Esophagus squamous epithelium (tissue), 5 donors: ENCODE measurements around the gene CT45A9. TPM values are rescaled to one million over a fixed set of nuclear protein-coding genes. Genes with fewer than 3 reads are reported as not detected.
"Not testable (repeated sequence)": the region's sequence is repeated elsewhere in the genome, so short reads cannot be mapped to it uniquely, and the experiment has no call there.

Experiments used
- DNase-seq: peaks from one replicate; lab custom pipeline; 2025; lab: John Stamatoyannopoulos, UW
- H3K27ac ChIP-seq, 4 donors: fragments of 200-600 bp; sonication (generic); one replicate each; pipeline ENCODE4 v1.5.1; 2016 to 2019; ENCODE audit warnings: mild to moderate bottlenecking in 1 of 4
- H3K27me3 ChIP-seq, 4 donors: fragments of 200-600 bp; sonication (generic); 1 replicate in 3 of 4; 2 replicates in 1 of 4; pipeline versions ENCODE4 v1.5.1 to v1.6.0; 2017 to 2021; ENCODE audit warnings: antibody characterized with exemption in 1 of 4
- H3K36me3 ChIP-seq, 3 donors: fragments of 200-600 bp; sonication (generic); one replicate each; pipeline ENCODE4 v1.5.1; 2016 to 2019
- H3K4me1 ChIP-seq, 3 donors: fragments of 200-600 bp; sonication (generic); one replicate each; pipeline ENCODE4 v1.5.1; 2017 to 2019
- H3K4me3 ChIP-seq, 4 donors: fragments of 200-600 bp; sonication (generic); 1 replicate in 3 of 4; 2 replicates in 1 of 4; pipeline ENCODE4 v1.5.1; 2016 to 2019; ENCODE audit warnings: mild to moderate bottlenecking in 2 of 4, moderate library complexity in 1 of 4
- H3K9me3 ChIP-seq, 3 donors: fragments of 200-600 bp; sonication (generic); one replicate each; pipeline ENCODE4 v1.5.1; 2016 to 2019
- POLR2A ChIP-seq, 4 donors: fragments of 450-650 bp; IDR thresholded peaks; one replicate each; pipeline ENCODE4 v1.6.1; 2017; ENCODE audit warnings: antibody characterized with exemption in 4 of 4, mild to moderate bottlenecking in 4 of 4, moderate library complexity in 3 of 4
- WGBS, 2 donors: methylation state at CpG; one replicate each; pipeline ENCODE4 v1.1.5; 2018; 5-methylcytosine and 5-hydroxymethylcytosine counted together
- intact Hi-C: fragments of 100-400 bp; cut with DNase I; formaldehyde crosslinking; loops from one replicate; pipeline ENCODE4 v1.15.0; 2022
- total RNA-seq, 4 donors: library from RNA; depleted of rRNA; stranded (reverse); fragments of >200 nt; gene quantifications; one replicate each; pipeline ENCODE4 v1.1.0, GENCODE V29; 2016
- TF ChIP-seq, protein P1 (sequence below), 6 experiments: fragments of 450-650 bp in 4 of 6; fragments of 200-600 bp in 2 of 6; sonication (generic) in 2 of 6; IDR thresholded peaks; one replicate each; pipeline ENCODE4 v1.5.1; 2016 to 2019; ENCODE audit warnings: antibody characterized with exemption in 6 of 6, mild to moderate bottlenecking in 4 of 6, moderate library complexity in 4 of 6
- donor health status: DM: yes; HTN: yes; CAD: no.

CT45A9 gene
- total RNA-seq, 4 donors from 2014 or later: not detected

DNA sequence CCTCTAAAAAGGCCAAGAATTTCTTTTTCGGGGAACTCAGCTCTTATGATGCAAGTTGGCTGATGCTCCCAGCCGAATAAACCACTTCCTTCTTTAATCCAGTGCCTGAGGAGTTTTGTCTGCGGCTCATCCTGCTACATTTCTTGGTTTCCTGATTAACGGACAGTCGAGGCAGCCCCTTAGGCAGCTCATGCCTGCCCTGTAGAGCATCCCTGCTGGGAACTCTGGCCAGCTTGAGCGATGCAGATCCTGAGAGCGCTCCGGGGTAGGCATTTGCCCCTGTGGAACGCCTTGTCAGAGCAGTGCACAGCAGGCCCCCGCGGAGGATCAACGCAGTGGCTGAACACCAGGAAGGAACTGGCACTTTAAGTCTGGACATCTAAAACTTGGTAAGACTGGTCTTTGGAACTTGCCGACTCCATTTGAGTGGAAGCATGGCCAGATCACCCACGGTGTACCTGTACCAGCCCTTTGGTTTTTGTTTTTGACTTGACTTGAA, 18.5 kb upstream of the CT45A9 start:
- TF ChIP-seq, protein P1, sequence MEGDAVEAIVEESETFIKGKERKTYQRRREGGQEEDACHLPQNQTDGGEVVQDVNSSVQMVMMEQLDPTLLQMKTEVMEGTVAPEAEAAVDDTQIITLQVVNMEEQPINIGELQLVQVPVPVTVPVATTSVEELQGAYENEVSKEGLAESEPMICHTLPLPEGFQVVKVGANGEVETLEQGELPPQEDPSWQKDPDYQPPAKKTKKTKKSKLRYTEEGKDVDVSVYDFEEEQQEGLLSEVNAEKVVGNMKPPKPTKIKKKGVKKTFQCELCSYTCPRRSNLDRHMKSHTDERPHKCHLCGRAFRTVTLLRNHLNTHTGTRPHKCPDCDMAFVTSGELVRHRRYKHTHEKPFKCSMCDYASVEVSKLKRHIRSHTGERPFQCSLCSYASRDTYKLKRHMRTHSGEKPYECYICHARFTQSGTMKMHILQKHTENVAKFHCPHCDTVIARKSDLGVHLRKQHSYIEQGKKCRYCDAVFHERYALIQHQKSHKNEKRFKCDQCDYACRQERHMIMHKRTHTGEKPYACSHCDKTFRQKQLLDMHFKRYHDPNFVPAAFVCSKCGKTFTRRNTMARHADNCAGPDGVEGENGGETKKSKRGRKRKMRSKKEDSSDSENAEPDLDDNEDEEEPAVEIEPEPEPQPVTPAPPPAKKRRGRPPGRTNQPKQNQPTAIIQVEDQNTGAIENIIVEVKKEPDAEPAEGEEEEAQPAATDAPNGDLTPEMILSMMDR (IDR thresholded peaks at IDR 0.05): no peak
- no peak for TF ChIP-seq POLR2A (IDR thresholded peaks at IDR 0.05)
- Histone ChIP-seq H3K4me3 (no peak overlapping the region), H3K27me3 (no peaks in the 10 kb centered on the region), H3K9me3 (no peaks in the 10 kb centered on the region), H3K36me3 (no peaks in the 10 kb centered on the region), H3K27ac (no peak overlapping the region), H3K4me1 (no peaks in the 10 kb centered on the region)
- no peak for DNase-seq
- 76 to 91% methylated on average over 7 of the region's 14 CpGs for WGBS, 2 donors
- intact Hi-C loops: no loop called here

DNA sequence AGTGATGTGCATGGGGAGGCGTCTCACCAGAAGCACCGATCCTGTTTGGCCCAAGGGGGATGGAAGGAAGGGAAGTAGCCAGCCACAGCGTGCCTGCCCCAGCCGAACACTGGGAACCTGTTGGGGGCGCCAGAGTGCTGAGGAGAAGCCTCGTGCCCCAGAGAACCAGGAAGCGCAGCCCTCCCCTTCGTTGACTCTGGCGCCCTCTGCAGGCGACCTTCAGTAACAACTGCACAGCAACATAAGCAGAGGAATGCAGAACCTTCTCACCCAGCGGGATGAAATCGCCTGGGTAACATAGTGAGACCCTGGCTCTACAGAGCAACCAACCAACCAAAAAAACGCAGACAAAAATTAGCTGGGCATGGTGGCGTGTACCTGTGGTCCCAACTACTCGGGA, 17.4 kb upstream of the CT45A9 start:
- H3K27ac ChIP-seq, H3K4me1 ChIP-seq, DNase-seq, H3K27me3 ChIP-seq, H3K36me3 ChIP-seq, intact Hi-C loops, H3K4me3 ChIP-seq, H3K9me3 ChIP-seq: not testable (repeated sequence)
- WGBS, 2 donors: 65 to 76% methylated on average over 3 to 4 of the region's 15 CpGs

DNA sequence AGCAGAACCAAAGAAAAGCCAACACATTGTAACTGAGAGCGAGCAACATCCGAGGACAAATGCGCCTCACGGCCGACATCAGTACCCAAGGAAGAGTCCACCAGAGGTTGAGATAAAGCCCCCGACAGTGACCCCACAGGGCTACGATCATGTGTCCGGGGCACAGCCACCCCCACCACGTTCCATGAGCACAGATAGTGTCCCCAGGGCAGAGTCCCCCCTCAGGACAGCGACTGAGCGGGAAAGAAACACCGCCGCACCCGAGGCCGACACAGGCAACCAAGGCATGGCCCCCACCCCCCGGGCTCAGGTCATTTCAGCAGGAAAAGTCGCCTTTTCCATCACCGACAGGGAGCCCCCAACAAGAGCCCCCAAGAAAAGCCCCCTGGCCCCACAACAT, 16.6 kb upstream of the CT45A9 start:
- H3K4me1 ChIP-seq, H3K36me3 ChIP-seq, H3K9me3 ChIP-seq, DNase-seq, H3K27ac ChIP-seq, intact Hi-C loops, H3K27me3 ChIP-seq, H3K4me3 ChIP-seq: not testable (repeated sequence)
- 85 to 87% methylated on average over 8 to 10 of the region's 18 CpGs for WGBS, 2 donors

DNA sequence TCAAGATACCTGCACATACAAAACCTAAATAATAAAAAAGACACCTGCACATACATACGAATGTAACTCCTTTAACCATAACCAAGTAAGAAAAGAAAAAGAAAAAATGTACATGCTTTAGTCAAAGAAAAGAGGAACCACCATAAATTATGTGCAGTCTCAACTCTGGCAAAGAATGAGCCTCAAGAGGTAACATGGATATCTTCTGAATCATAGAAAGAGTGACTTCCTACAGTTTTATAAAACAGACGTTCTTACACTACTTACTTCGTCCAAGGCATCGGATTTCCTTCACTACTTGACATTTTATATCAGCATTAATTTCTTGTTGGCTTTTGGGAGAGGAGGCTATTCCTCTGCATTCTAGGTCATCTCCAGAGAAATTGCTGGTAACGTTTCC, 11.1 kb upstream of the CT45A9 start:
- WGBS, 2 donors: 49 to 60% methylated on average over 4 of the region's 5 CpGs
- H3K4me3 ChIP-seq, H3K4me1 ChIP-seq, H3K9me3 ChIP-seq, H3K36me3 ChIP-seq, H3K27ac ChIP-seq, H3K27me3 ChIP-seq, DNase-seq, intact Hi-C loops: not testable (repeated sequence)

DNA sequence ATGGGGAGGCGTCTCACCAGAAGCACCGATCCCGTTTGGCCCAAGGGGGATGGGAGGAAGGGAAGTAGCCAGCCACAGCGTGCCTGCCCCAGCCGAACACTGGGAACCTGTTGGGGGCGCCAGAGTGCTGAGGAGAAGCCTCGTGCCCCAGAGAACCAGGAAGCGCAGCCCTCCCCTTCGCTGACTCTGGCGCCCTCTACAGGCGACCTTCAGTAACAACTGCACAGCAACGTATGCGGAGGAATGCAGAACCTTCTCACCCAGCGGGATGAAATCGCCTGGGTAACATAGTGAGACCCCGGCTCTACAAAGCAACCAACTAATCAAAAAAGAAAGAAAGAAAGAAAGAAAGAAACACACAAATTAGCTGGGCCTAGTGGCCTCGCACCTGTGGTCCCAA, 17.2 kb downstream of the CT45A9 start, which contains the start of gene CT45A8:
CT45A8 (minus strand) TSS at position 101 of the 400 bp plus-strand sequence. CDS start 3,755 bp downstream, outside the sequence.
- H3K36me3 ChIP-seq, intact Hi-C loops, H3K27me3 ChIP-seq, H3K9me3 ChIP-seq, H3K4me1 ChIP-seq, H3K4me3 ChIP-seq, H3K27ac ChIP-seq, DNase-seq: not testable (repeated sequence)
- no CpG with 5 or more reads among the region's 17 CpGs for WGBS, 2 donors

DNA sequence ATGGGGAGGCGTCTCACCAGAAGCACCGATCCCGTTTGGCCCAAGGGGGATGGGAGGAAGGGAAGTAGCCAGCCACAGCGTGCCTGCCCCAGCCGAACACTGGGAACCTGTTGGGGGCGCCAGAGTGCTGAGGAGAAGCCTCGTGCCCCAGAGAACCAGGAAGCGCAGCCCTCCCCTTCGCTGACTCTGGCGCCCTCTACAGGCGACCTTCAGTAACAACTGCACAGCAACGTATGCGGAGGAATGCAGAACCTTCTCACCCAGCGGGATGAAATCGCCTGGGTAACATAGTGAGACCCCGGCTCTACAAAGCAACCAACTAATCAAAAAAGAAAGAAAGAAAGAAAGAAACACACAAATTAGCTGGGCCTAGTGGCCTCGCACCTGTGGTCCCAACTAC, 34.4 kb downstream of the CT45A9 start, which contains the start of gene CT45A7:
CT45A7 (minus strand) TSS at position 101 of the 400 bp plus-strand sequence. CDS start 3,747 bp downstream, outside the sequence.
- WGBS, 2 donors: no CpG with 5 or more reads among the region's 17 CpGs
- intact Hi-C loops, H3K4me3 ChIP-seq, DNase-seq, H3K27me3 ChIP-seq, H3K9me3 ChIP-seq, H3K4me1 ChIP-seq, H3K27ac ChIP-seq, H3K36me3 ChIP-seq: not testable (repeated sequence)

DNA sequence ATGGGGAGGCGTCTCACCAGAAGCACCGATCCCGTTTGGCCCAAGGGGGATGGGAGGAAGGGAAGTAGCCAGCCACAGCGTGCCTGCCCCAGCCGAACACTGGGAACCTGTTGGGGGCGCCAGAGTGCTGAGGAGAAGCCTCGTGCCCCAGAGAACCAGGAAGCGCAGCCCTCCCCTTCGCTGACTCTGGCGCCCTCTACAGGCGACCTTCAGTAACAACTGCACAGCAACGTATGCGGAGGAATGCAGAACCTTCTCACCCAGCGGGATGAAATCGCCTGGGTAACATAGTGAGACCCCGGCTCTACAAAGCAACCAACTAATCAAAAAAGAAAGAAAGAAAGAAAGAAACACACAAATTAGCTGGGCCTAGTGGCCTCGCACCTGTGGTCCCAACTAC, 51.7 kb downstream of the CT45A9 start, which contains the start of gene CT45A2:
CT45A2 (minus strand) TSS at position 101 of the 400 bp plus-strand sequence. CDS start 3,747 bp downstream, outside the sequence.
- H3K27ac ChIP-seq, H3K36me3 ChIP-seq, H3K9me3 ChIP-seq, H3K4me1 ChIP-seq, H3K4me3 ChIP-seq, intact Hi-C loops, H3K27me3 ChIP-seq, DNase-seq: not testable (repeated sequence)
- WGBS, 2 donors: no CpG with 5 or more reads among the region's 17 CpGs

Other genes starting within 250 kb of the CT45A9 start
- gene CT45A1, start 158.2 kb downstream of the CT45A9 start, total RNA-seq: not detected
- not detected for gene CT45A3, start 103.6 kb downstream of the CT45A9 start, total RNA-seq
- not detected for gene CT45A5, start 86.3 kb downstream of the CT45A9 start, total RNA-seq
- not detected for gene CT45A6, start 69.0 kb downstream of the CT45A9 start, total RNA-seq
- gene CT45A2, start 51.8 kb downstream of the CT45A9 start, total RNA-seq: not detected
- not detected for gene CT45A7, start 34.5 kb downstream of the CT45A9 start, total RNA-seq
- gene CT45A8, start 17.3 kb downstream of the CT45A9 start, total RNA-seq: not detected
- gene CT45A10, start 21.6 kb upstream of the CT45A9 start, total RNA-seq: not detected
- not detected for gene SAGE1, start 21.9 kb upstream of the CT45A9 start, total RNA-seq
- gene MMGT1, start 102.2 kb upstream of the CT45A9 start, total RNA-seq: 10 to 100 TPM; 10.6 to 24.0 (median 18.2) TPM
- gene SLC9A6, start 113.6 kb upstream of the CT45A9 start, total RNA-seq: 10 to 100 TPM; 12.8 to 22.0 (median 13.1) TPM